Testis (tissue), 3 donors: ENCODE results near the gene MYH13. TPM values are rescaled to one million over a fixed set of nuclear protein-coding genes. Genes with fewer than 3 reads are reported as not detected.

Experiments
- DNase-seq: peaks from one replicate; pipeline ENCODE4 v3.0.0-alpha.2; 2019
- H3K27ac ChIP-seq, 2 donors: fragments of 200-600 bp; sonication (generic); one replicate each; pipeline ENCODE4 v1.5.1; 2019
- H3K27me3 ChIP-seq: fragments of 200-600 bp; sonication (generic); one replicate; pipeline ENCODE4 v1.5.1; 2019
- H3K36me3 ChIP-seq: fragments of 200-600 bp; sonication (generic); one replicate; pipeline ENCODE4 v1.5.1; 2017; ENCODE audit warnings: low read depth; ENCODE audit errors: missing control alignments
- H3K4me1 ChIP-seq: fragments of 200-600 bp; sonication (generic); one replicate; pipeline ENCODE4 v1.5.1; 2019
- H3K4me3 ChIP-seq, 2 donors: fragments of 200-600 bp; sonication (generic); one replicate each; pipeline ENCODE4 v1.5.1; 2017 to 2019
- H3K9me3 ChIP-seq: fragments of 200-600 bp; sonication (generic); one replicate; pipeline ENCODE4 v1.5.1; 2017
- CTCF ChIP-seq, 3 experiments: fragments of 450-650 bp in 2 of 3; fragments of 200-600 bp in 1 of 3; sonication (generic) in 1 of 3; IDR thresholded peaks; one replicate each; pipeline ENCODE4 v1.5.1; 2016 to 2019; ENCODE audit warnings: antibody characterized with exemption in 3 of 3, mild to moderate bottlenecking in 2 of 3, moderate library complexity in 1 of 3
- POLR2A ChIP-seq: fragments of 450-650 bp; IDR thresholded peaks from one replicate; pipeline ENCODE4 v1.6.1; 2017; ENCODE audit warnings: antibody characterized with exemption, mild to moderate bottlenecking, moderate library complexity
- WGBS, 2 donors: methylation state at CpG; one replicate each; pipeline ENCODE4 v1.1.5; 2018; 5-methylcytosine and 5-hydroxymethylcytosine counted together
- intact Hi-C: fragments of 100-400 bp; cut with DNase I; formaldehyde crosslinking; loops from one replicate; pipeline ENCODE4 v1.15.1; 2023; ENCODE audit warnings: low total_unique reads
- polyA plus RNA-seq: library from polyadenylated mRNA; stranded (reverse); fragments of 350-450 nt; fragmentation: Illumina TruSeq; extraction: RNeasy Lipid Tissue Mini Kit (QIAGEN cat#74804); gene quantifications from one replicate; pipeline ENCODE4 v1.2.3, GENCODE V29; 2014; ENCODE audit warnings: low read depth, low replicate concordance; ENCODE audit not compliant: insufficient read depth
- total RNA-seq, 2 donors: library from RNA; depleted of rRNA; stranded (reverse); fragments of >200 nt; gene quantifications; one replicate each; pipeline ENCODE4 v1.2.3, GENCODE V29; 2016

The MYH13 gene
- total and polyA plus RNA-seq, 3 donors from 2014 or later: 0.28 to 0.47 (median 0.37) TPM

DNA sequence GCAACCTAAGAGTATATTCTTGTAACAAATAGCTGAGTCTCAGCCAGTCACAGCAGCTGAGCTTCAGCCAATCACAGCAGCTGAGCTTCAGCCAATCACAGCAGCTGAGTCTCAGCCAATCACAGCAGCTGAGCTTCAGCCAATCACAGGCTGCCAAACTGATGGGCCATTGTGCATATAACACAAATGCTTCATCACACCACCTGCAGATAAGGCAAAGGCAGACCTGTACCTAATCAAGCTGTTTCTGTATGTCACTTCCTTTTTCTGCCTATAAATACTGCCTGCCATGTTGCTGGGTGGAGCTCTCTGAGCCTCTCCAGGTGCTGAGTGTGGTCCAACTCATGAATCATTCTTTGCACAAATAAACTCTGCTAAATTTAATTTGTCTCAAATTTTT lies 19.9 kb downstream of the MYH13 start:
- Histone ChIP-seq H3K36me3 (no peaks in the 10 kb centered on the region), H3K4me1 (no peaks in the 10 kb centered on the region), H3K27ac (no peak overlapping the region), H3K27me3 (no peaks in the 10 kb centered on the region), H3K9me3 (no peaks in the 10 kb centered on the region), H3K4me3 (no peak overlapping the region)
- DNase-seq: peak; percentile 55
- TF ChIP-seq CTCF (IDR thresholded peaks at IDR 0.05): no peak
- TF ChIP-seq POLR2A: no peak
- intact Hi-C loops: no loop called here

DNA sequence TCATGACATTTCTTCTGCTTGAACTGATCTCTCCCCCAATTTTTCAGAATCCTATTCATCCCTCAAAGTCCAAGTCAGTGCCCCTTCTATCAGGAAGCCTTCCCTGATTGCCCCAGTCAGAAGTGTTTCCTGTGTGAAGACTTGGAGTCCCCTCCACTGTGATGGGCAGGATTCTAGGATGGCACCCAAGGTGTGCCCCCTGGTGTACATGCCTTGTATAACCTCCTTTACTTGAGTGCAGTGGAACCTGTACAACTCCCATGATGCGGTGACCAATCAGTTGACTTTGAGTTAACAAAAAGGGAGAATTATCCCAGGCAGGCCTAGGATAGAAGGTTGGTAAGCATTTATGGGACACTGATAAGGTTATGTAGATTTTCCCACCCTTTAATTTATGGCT lies 23.4 kb downstream of the MYH13 start:
- no peaks in the 10 kb centered on the region for H3K9me3 ChIP-seq
- H3K27ac ChIP-seq: no peak overlapping the region
- H3K27me3 ChIP-seq: no peaks in the 10 kb centered on the region
- intact Hi-C loops: no loop called here
- H3K4me3 ChIP-seq: no peak overlapping the region
- no peaks in the 10 kb centered on the region for H3K36me3 ChIP-seq
- 96 to 100% methylated on average over 1 of the region's 1 CpG for WGBS, 2 donors
- H3K4me1 ChIP-seq: no peaks in the 10 kb centered on the region
- no peak for TF ChIP-seq POLR2A
- TF ChIP-seq CTCF (IDR thresholded peaks at IDR 0.05): no peak
- DNase-seq: no peak

- Histone ChIP-seq H3K27ac (no peak overlapping the region), H3K27me3 (no peaks in the 10 kb centered on the region), H3K4me3 (no peak overlapping the region), H3K4me1 (no peaks in the 10 kb centered on the region), H3K9me3 (no peaks in the 10 kb centered on the region), H3K36me3 (no peaks in the 10 kb centered on the region)
- TF ChIP-seq POLR2A (no peak), CTCF (IDR thresholded peaks at IDR 0.05) (no peak)
- DNase-seq: no peak
- intact Hi-C loops: no loop called here
- WGBS, 2 donors: 85% methylated on average over 3 of the region's 3 CpGs
Observed at GRCh38 chr17:10344816-10345215, 28.0 kb downstream of the MYH13 start.

DNA sequence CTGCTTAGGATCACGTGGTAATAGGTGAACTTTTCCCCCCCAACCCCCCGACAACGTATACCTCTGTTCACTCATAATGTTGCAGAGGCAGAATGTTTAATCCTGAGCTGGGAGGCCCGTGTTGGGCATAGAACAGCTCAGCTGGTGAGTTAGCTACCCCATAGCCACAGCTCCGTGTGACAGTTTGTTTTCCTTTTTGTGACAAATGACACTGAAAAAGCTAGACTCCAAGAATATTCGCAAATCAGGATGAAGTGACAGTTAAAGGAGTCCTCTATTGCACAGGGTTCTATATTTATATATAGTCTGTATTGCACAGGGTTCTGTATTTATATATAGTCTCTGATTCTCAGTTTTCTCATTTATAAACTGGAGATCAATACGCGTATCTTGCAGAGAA lies 33.8 kb downstream of the MYH13 start:
- no peak overlapping the region for H3K4me3 ChIP-seq
- no peaks in the 10 kb centered on the region for H3K4me1 ChIP-seq
- no peak for DNase-seq
- TF ChIP-seq POLR2A (no peak), CTCF (IDR thresholded peaks at IDR 0.05) (no peak)
- H3K27ac ChIP-seq: no peak overlapping the region
- H3K27me3 ChIP-seq: no peaks in the 10 kb centered on the region
- 83 to 86% methylated on average over 8 of the region's 8 CpGs for WGBS, 2 donors
- no peaks in the 10 kb centered on the region for H3K9me3 ChIP-seq
- intact Hi-C loops: no loop called here
- no peaks in the 10 kb centered on the region for H3K36me3 ChIP-seq

DNA sequence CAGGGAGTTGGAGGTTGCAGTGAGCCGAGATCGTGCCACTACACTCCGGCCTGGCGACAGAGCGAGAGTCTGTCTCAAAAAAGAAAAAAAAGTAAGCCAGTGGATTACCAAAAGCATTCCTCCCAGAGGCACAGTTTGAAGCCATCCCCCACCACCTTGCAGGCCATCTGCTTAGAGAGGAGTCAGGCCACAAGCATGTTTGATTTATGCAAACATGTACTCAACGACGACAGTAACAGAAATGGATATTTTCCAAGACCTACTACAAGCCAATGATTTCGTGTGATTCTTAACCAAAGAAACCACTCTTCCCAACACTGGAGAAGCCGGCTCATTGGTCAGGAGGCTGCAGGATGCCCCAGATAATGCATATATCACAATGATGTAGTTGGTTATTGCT lies 34.8 kb downstream of the MYH13 start:
- H3K9me3 ChIP-seq: no peaks in the 10 kb centered on the region
- H3K27ac ChIP-seq: no peak overlapping the region
- no peak for DNase-seq
- TF ChIP-seq POLR2A (no peak), CTCF (IDR thresholded peaks at IDR 0.05) (no peak)
- no peaks in the 10 kb centered on the region for H3K4me1 ChIP-seq
- 80 to 82% methylated on average over 9 of the region's 9 CpGs for WGBS, 2 donors
- H3K27me3 ChIP-seq: no peaks in the 10 kb centered on the region
- no peaks in the 10 kb centered on the region for H3K36me3 ChIP-seq
- intact Hi-C loops: no loop called here
- H3K4me3 ChIP-seq: no peak overlapping the region
